NCI-H187 (cell line): ENCODE measurements around the gene CNTN3.

Source experiments
- DNase-seq, 2 experiments: peaks; one replicate each; lab custom pipeline; 2025; lab: John Stamatoyannopoulos, UW

Gene CNTN3

GRCh38 chr3:74607803-74608202 is 6.7 kb downstream of the CNTN3 start:
- DNase-seq = no peak

DNA sequence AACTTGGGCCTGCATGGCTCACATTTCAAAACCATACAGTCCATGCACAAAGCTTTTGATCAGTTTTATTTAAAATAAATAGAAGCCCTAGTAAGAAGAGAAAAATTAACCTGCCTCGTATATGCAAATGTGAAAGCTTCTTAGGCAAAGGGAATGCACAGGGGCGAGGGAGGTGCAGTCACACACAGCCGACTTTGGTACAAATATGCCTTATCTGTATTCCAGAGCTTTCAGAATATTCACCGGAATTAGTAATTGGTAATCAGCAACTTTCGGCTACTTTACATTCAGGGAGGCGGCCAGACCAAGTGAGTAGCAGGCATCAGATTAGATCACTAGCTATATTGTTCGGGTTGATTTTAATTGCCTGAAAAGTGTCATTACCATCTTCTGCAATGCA is 7.5 kb downstream of the CNTN3 start:
- DNase-seq = no peak

GRCh38 chr3:74605437-74605836 is 9.0 kb downstream of the CNTN3 start:
- no peak for DNase-seq

- DNase-seq = no peak
Observed at GRCh38 chr3:74603292-74603691, 11.2 kb downstream of the CNTN3 start.

- no peak for DNase-seq
Observed at GRCh38 chr3:74602471-74602870, 12.0 kb downstream of the CNTN3 start.

DNA sequence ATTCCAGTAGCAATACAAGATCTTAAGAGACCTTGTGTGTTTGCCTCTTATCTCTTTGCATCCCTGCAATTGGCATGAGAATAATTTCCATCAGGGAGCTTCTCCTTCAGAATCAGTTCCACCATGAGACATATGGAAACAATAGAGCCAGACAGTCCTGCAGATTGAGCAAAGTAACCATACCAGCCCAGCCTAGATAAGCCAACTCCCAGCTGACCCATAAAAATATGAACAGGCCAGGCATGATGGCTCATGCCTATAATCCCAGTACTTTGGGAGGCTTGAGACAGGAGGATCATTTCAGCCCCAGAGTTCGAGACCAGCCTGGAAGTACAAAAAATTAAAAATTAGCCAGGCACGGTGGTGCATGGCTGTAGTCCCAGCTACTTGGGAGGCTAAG is 12.7 kb downstream of the CNTN3 start:
- DNase-seq = no peak

GRCh38 chr3:74599564-74599963 is 14.9 kb downstream of the CNTN3 start:
- DNase-seq = no peak

- no peak for DNase-seq
Observed at GRCh38 chr3:74593152-74593551, 21.3 kb downstream of the CNTN3 start.

GRCh38 chr3:74592359-74592758 is 22.1 kb downstream of the CNTN3 start:
- no peak for DNase-seq

DNA sequence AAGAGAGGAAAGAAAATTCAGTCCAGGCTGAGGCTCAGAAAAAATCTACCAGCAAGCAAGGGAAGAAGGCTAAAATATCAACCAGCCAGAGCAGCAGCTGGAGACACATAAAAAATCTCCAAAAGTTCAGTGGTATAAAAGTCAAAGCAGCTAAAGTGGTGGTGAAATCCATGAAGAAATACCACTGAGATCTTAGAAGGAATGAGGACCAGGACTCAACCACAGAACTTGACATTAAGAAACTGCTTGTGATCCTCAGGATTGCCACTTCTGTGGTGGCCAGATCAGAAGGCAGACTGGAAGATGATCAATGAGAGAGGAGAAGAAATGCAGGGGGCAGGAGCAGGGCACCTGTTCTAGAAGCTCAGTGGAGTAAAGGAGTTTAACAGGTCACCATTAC is 22.5 kb downstream of the CNTN3 start:
- DNase-seq = no peak

DNA sequence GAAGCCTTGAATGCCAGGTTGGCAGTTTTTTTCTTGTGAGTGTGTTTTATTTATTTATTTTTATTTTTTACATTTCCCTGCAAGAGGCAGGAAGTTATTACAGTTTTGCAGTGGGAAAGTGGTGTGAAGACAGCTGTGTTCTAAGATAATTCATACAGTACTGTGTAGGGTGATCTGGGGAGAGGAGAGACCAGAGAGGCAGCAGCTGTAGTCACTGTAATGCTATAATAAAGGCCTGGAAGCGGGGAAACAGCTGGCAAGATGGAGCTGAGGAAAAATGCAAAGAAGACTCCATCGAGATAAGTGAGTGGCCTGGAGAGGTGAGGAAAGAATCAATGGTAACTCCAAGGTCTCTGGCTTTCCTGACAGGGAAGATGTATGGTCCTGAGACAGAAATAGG is 23.1 kb downstream of the CNTN3 start:
- DNase-seq = no peak

GRCh38 chr3:74590620-74591262 is 23.7 kb downstream of the CNTN3 start:
- DNase-seq = no peak

- no peak for DNase-seq
Observed at GRCh38 chr3:74584782-74585181, 29.7 kb downstream of the CNTN3 start.

- DNase-seq = no peak
Observed at GRCh38 chr3:74582982-74583381, 31.5 kb downstream of the CNTN3 start.

DNA sequence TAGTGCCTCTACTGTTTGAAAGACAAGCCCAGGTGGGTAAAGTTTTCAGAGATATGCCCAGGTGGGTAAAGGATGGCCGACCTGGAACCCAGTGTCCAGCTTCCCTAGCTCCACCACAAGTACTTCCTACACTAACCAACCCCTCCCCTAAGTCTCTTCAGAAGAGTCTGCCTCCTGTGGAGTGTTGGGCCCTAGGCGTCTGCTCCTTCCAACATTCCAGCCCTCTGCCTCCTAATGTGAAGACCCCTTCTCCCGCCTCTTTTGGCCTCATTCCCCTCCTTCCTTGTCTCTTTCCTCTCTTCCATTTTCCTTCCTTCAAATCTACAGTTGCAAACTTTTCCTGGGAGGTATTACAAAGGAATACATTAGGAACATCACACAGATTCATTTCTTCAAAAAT is 38.6 kb downstream of the CNTN3 start:
- no peak for DNase-seq

DNA sequence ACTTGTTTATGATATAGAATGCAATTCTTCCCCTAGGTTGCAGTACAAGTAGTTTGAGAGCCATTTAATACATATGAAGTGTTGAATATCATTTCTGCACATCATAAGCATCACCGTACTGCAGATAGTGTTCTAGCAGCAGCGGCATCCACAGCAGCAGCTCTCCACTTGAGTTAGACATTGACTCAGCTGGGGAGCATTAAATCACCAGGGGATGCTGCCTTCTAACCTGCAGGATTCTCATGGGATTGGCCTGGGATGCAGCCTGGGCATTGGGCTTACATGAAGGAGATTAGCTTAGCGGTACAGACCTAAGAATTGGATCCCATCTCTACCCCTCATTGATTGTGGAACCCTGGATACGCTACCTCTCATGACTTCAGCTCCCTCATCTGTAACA is 43.3 kb downstream of the CNTN3 start:
- DNase-seq = no peak
